ENCODE measurements around the gene SPDYE6.
"Not testable (repeated sequence)": the region's sequence is repeated elsewhere in the genome, so short reads cannot be mapped to it uniquely, and the experiment has no call there.

Gene SPDYE6

DNA sequence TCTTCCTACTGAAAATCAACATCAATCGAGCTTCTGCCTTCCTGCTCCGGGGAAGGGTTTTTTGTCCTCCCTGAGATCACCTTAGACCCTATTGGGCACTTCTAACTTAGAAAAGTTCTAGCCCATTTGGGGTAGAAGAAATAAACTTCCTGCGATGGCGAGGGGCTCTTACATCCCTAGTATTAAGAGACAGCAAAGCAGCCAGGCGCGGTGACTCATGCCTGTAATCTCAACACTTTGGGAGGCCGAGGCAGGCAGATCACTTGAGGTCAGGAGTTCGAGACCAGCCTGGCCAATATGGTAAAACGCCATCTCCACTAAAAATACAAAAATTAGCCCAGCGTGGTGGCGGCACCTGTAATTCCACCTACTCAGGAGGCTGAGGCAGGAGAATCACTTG, 31.1 kb downstream of the SPDYE6 start:
- not testable (repeated sequence) for H2BK120ac ChIP-seq (ENCODE audit: low read depth, low read length); H3K4ac ChIP-seq (ENCODE audit: low read depth in 1 of 2, low read length in 2 of 2); H4K8ac ChIP-seq (ENCODE audit: low read length); H2BK5ac ChIP-seq (ENCODE audit: low read depth, low read length, poor library complexity, severe bottlenecking); H4K91ac ChIP-seq (ENCODE audit: low read length); H3K4me3 ChIP-seq (ENCODE audit: insufficient read depth in 1 of 2, low read depth in 1 of 2, low read length in 2 of 2); H3K9me3 ChIP-seq (ENCODE audit: control insufficient read depth, low read length); H3K23ac ChIP-seq (ENCODE audit: low read length in 2 of 2); H3K27ac ChIP-seq (ENCODE audit: low read length, poor library complexity, severe bottlenecking); H3K79me1 ChIP-seq (replicated peaks; ENCODE audit: low read length, poor library complexity, severe bottlenecking); H3K4me2 ChIP-seq (ENCODE audit: low read length, poor library complexity, severe bottlenecking); H2BK15ac ChIP-seq (ENCODE audit: low read depth, poor library complexity, severe bottlenecking); H3K18ac ChIP-seq (ENCODE audit: low read depth in 1 of 2, low read length in 2 of 2); H2AK5ac ChIP-seq (ENCODE audit: low read length, severe bottlenecking); H3K4me1 ChIP-seq (ENCODE audit: control insufficient read depth, insufficient read depth, low read depth, low read length); H2BK12ac ChIP-seq (ENCODE audit: low read length in 2 of 2); H3K14ac ChIP-seq (ENCODE audit: low read length in 2 of 2); H3K9ac ChIP-seq (ENCODE audit: low read length); DNase-seq; H3K36me3 ChIP-seq (ENCODE audit: control insufficient read depth in 1 of 2, insufficient read depth in 2 of 2, low read depth in 1 of 2, low read length in 2 of 2); H2AFZ ChIP-seq (ENCODE audit: low read depth, low read length)
- WGBS = 84% methylated on average over 9 of the region's 11 CpGs
- peaks cover 0 to 60% of the 10 kb centered on the region in 2 experiments for H3K27me3 ChIP-seq (ENCODE audit: control insufficient read depth in 1 of 2, insufficient read depth in 1 of 2, low read length in 2 of 2)

DNA sequence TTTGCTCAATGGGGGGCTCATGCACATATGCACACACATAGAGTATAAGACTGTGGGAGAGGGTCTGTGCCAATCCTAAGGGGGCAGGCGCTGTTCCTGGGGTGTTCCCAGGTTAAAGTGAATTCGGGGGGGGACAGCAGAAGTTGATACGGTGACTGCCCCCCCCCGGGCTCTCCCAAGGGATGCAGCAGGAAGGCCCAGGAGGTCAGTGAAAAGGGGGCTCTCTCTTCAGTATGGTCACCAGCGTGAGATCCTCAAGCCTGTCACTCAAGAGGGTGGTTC, 32.4 kb downstream of the SPDYE6 start:
- Histone ChIP-seq H3K18ac (ENCODE audit: low read depth in 1 of 2, low read length in 2 of 2) (no peak overlapping the region), H2BK15ac (ENCODE audit: low read depth, poor library complexity, severe bottlenecking) (no peak overlapping the region), H2BK120ac (ENCODE audit: low read depth, low read length) (no peak overlapping the region), H3K14ac (ENCODE audit: low read length in 2 of 2) (no peak overlapping the region), H3K79me1 (replicated peaks; ENCODE audit: low read length, poor library complexity, severe bottlenecking) (no peaks in the 10 kb centered on the region), H3K9ac (ENCODE audit: low read length) (no peak overlapping the region), H3K4me1 (ENCODE audit: control insufficient read depth, insufficient read depth, low read depth, low read length) (peaks cover 9% of the 10 kb centered on the region), H3K27ac (ENCODE audit: low read length, poor library complexity, severe bottlenecking) (no peak overlapping the region), H3K9me3 (ENCODE audit: control insufficient read depth, low read length) (no peaks in the 10 kb centered on the region), H3K27me3 (ENCODE audit: control insufficient read depth in 1 of 2, insufficient read depth in 1 of 2, low read length in 2 of 2) (peaks cover 0 to 58% of the 10 kb centered on the region in 2 experiments), H4K8ac (ENCODE audit: low read length) (no peak overlapping the region), H2AK5ac (ENCODE audit: low read length, severe bottlenecking) (no peak overlapping the region), H3K36me3 (ENCODE audit: control insufficient read depth in 1 of 2, insufficient read depth in 2 of 2, low read depth in 1 of 2, low read length in 2 of 2) (peaks cover 0 to 9% of the 10 kb centered on the region in 2 experiments), H4K91ac (ENCODE audit: low read length) (no peak overlapping the region), H2BK12ac (ENCODE audit: low read length in 2 of 2) (no peak overlapping the region), H2AFZ (ENCODE audit: low read depth, low read length) (no peak overlapping the region), H2BK5ac (ENCODE audit: low read depth, low read length, poor library complexity, severe bottlenecking) (no peak overlapping the region), H3K4ac (ENCODE audit: low read depth in 1 of 2, low read length in 2 of 2) (no peak overlapping the region), H3K4me2 (ENCODE audit: low read length, poor library complexity, severe bottlenecking) (no peak overlapping the region), H3K4me3 (ENCODE audit: insufficient read depth in 1 of 2, low read depth in 1 of 2, low read length in 2 of 2) (no peak overlapping the region), H3K23ac (ENCODE audit: low read length in 2 of 2) (no peak overlapping the region)
- 87% methylated on average over 5 of the region's 5 CpGs for WGBS
- no peak for DNase-seq

DNA sequence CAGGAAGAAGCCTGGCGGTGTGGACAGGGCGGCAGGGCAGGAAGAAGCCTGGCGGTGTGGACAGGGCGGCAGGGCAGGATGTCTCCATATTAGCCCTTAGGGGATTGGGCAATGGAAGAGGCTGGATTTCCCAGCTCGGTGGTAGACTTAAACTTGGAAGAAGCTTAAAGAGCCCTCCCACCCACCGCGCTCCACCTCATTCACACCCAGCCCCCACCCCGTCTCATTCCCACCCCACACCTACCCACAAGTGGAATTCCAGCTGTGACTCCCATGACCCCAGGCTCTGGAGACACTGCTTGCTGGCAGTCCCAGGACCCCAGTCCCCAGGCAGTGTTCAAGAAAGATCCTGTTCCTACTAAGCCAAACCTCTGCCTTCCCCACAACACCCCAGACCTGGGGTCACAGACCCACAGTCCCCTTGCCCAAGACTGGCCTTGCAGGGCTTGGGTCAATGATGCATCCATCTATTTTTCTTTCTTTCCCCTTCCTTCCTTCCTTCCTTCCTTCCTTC, 34.0 kb downstream of the SPDYE6 start:
- Histone ChIP-seq H2AFZ (ENCODE audit: low read depth, low read length) (no peak overlapping the region), H4K91ac (ENCODE audit: low read length) (no peak overlapping the region), H3K23ac (ENCODE audit: low read length in 2 of 2) (no peak overlapping the region), H3K4me1 (ENCODE audit: control insufficient read depth, insufficient read depth, low read depth, low read length) (peaks cover 14% of the 10 kb centered on the region), H3K9ac (ENCODE audit: low read length) (no peak overlapping the region), H3K27ac (ENCODE audit: low read length, poor library complexity, severe bottlenecking) (no peak overlapping the region), H3K36me3 (ENCODE audit: control insufficient read depth in 1 of 2, insufficient read depth in 2 of 2, low read depth in 1 of 2, low read length in 2 of 2) (peaks cover 0 to 14% of the 10 kb centered on the region in 2 experiments), H2BK15ac (ENCODE audit: low read depth, poor library complexity, severe bottlenecking) (no peak overlapping the region), H3K79me1 (replicated peaks; ENCODE audit: low read length, poor library complexity, severe bottlenecking) (no peaks in the 10 kb centered on the region), H4K8ac (ENCODE audit: low read length) (no peak overlapping the region), H3K27me3 (ENCODE audit: control insufficient read depth in 1 of 2, insufficient read depth in 1 of 2, low read length in 2 of 2) (peaks cover 0 to 47% of the 10 kb centered on the region in 2 experiments), H3K9me3 (ENCODE audit: control insufficient read depth, low read length) (no peaks in the 10 kb centered on the region), H3K18ac (ENCODE audit: low read depth in 1 of 2, low read length in 2 of 2) (no peak overlapping the region), H2BK120ac (ENCODE audit: low read depth, low read length) (no peak overlapping the region), H3K4ac (ENCODE audit: low read depth in 1 of 2, low read length in 2 of 2) (no peak overlapping the region), H3K4me2 (ENCODE audit: low read length, poor library complexity, severe bottlenecking) (no peak overlapping the region), H3K4me3 (ENCODE audit: insufficient read depth in 1 of 2, low read depth in 1 of 2, low read length in 2 of 2) (no peak overlapping the region), H2BK5ac (ENCODE audit: low read depth, low read length, poor library complexity, severe bottlenecking) (no peak overlapping the region), H3K14ac (ENCODE audit: low read length in 2 of 2) (no peak overlapping the region), H2AK5ac (ENCODE audit: low read length, severe bottlenecking) (no peak overlapping the region), H2BK12ac (ENCODE audit: low read length in 2 of 2) (no peak overlapping the region)
- WGBS = 67% methylated on average over 4 of the region's 8 CpGs
- no peak for DNase-seq

DNA sequence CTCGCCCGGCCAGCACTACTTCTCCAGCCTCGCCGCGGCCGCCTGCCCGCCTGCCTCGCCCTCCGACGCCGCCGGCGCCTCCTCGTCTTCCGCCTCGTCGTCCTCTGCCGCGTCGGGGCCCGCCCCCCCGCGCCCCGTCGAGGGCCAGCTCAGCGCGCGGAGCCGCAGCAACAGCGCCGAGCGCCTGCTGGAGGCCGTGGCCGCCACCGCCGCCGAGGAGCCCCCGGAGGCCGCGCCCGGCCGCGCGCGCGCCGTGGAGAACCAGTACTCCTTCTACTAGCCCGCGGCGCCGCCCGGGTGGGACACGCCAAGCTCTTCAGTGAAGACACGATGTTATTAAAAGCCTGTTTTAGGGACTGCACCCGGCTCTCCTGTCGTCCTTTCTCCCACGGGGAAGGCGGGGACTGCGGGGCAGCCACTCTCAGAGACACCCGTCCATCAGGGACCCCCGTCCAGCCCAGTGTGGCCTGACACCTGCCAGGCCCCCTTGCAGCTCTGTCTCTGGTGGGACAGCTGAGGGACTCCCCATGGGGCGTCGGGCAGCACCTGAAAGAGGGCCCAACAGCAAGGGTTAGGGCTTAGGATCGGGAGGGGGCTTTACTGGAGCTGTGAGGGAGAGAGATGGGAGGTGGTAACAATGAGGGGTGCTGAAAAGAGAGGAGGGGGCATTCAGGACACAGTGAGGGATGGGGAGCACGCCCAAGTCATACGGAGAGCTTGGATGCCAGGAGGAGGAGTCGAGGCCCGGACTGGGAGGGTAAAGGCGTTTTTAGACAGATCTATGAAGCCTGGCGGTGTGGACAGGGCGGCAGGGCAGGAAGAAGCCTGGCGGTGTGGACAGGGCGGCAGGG, 34.7 kb downstream of the SPDYE6 start:
- Histone ChIP-seq H3K27me3 (ENCODE audit: control insufficient read depth in 1 of 2, insufficient read depth in 1 of 2, low read length in 2 of 2) (peaks cover 0 to 40% of the 10 kb centered on the region in 2 experiments), H4K8ac (ENCODE audit: low read length) (peak overlapping the region; percentile 43), H2BK5ac (ENCODE audit: low read depth, low read length, poor library complexity, severe bottlenecking) (no peak overlapping the region), H3K9ac (ENCODE audit: low read length) (no peak overlapping the region), H3K4me2 (ENCODE audit: low read length, poor library complexity, severe bottlenecking) (peak overlapping the region; percentile 6), H2BK12ac (ENCODE audit: low read length in 2 of 2) (no peak overlapping the region), H3K23ac (ENCODE audit: low read length in 2 of 2) (no peak overlapping the region), H2BK15ac (ENCODE audit: low read depth, poor library complexity, severe bottlenecking) (no peak overlapping the region), H3K18ac (ENCODE audit: low read depth in 1 of 2, low read length in 2 of 2) (peak overlapping the region in 1 of 2 experiments; percentile 26), H3K9me3 (ENCODE audit: control insufficient read depth, low read length) (no peaks in the 10 kb centered on the region), H2AK5ac (ENCODE audit: low read length, severe bottlenecking) (no peak overlapping the region), H3K79me1 (replicated peaks; ENCODE audit: low read length, poor library complexity, severe bottlenecking) (no peaks in the 10 kb centered on the region), H3K36me3 (ENCODE audit: control insufficient read depth in 1 of 2, insufficient read depth in 2 of 2, low read depth in 1 of 2, low read length in 2 of 2) (peaks cover 0 to 16% of the 10 kb centered on the region in 2 experiments), H3K4ac (ENCODE audit: low read depth in 1 of 2, low read length in 2 of 2) (no peak overlapping the region), H2BK120ac (ENCODE audit: low read depth, low read length) (no peak overlapping the region), H4K91ac (ENCODE audit: low read length) (no peak overlapping the region), H3K14ac (ENCODE audit: low read length in 2 of 2) (no peak overlapping the region), H3K4me3 (ENCODE audit: insufficient read depth in 1 of 2, low read depth in 1 of 2, low read length in 2 of 2) (no peak overlapping the region), H2AFZ (ENCODE audit: low read depth, low read length) (peak overlapping the region; percentile 58), H3K27ac (ENCODE audit: low read length, poor library complexity, severe bottlenecking) (no peak overlapping the region), H3K4me1 (ENCODE audit: control insufficient read depth, insufficient read depth, low read depth, low read length) (peaks cover 14% of the 10 kb centered on the region)
- WGBS = 34% methylated on average over 70 of the region's 73 CpGs
- peak; percentile 18 for DNase-seq
